Forelimb muscle (tissue), 1 donor: ENCODE measurements around the gene KCNQ5. TPM values are rescaled to one million over a fixed set of nuclear protein-coding genes. Genes with fewer than 3 reads are reported as not detected.

Experiments used
- DNase-seq: peaks from one replicate; pipeline ENCODE4 v3.0.0-alpha.2; 2013; ENCODE audit warnings: low read depth
- polyA plus RNA-seq: library from polyadenylated mRNA; unstranded; fragments of 120-200 nt; gene quantifications from one replicate; pipeline ENCODE4 v1.2.1, GENCODE V29; 2013; ENCODE audit not compliant: insufficient read length

The KCNQ5 gene
- polyA plus RNA-seq, 1 donor = 0.85 TPM

DNA sequence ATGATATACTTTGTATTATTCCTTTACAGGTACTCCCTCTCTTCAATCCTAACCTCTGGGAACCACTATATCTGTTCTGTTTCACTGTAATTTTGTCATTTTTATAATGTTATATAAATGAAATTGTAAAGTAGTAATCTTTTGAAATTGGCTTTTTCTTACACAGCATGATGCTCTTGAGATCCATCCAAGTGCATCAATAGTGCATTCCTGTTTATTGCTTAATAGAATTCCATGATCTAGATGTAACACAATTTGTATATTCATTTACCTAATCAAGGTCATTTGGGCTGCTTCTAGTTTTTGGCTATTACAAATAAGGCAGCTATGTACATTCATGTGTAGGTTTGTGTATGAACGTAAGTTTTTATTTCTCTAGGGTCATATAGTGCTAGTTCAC lies 428.8 kb downstream of the KCNQ5 start:
- DNase-seq = no peak

DNA sequence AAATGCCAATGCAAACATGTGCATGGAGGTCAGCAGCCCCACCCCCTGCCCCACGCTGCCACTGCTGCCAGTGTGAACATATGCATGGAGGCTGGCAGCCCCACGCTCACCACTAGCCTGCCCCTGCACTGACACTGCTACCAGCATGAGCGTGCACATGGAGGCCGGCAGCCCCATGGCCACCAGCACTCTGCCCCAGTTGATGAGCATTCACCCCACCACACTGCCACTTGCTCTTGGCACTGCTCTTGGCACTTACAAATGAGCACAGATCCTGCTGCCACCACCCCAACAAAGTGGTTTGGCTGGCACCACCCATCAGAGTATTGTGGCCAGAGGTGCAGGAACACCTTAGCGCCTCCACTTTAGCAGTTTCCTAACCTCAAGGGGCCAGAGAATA lies 429.3 kb downstream of the KCNQ5 start:
- DNase-seq = no peak

DNA sequence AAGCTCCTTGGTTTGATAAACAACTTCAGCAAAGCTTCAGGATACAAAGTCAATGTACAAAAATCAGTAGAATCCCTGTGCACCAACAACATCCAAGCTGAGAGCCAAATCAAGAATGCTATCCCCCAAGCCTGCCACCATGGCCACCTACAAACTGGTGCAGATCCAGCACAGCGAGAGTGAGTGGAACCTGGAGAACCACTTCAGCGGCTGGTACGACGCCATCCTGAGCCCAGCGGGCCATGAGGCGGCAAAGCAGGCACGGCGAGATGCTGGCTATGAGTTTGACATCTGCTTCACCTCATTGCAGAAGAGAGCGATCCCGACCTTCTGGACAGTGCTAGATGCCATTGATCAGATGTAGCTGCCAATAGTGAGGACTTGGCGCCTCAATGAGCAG lies 433.1 kb downstream of the KCNQ5 start:
- no peak for DNase-seq

DNA sequence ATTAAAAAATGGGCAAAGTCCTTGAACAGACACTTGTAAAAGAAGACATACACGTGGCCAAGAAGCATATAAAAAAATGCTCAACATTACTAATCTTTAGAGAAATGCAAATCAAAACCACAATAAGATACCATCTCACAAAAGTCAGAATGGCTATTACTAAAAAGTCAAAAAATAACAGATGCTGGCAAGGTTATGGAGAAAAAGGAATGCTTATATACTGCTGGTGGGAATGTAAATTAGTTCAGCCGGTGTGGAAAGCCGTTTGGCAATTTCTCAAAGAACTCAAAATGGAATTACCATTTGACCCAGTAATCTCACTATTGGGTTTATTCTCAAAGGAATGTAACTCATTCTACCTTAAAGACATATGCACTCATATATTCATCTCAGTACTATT lies 436.9 kb downstream of the KCNQ5 start:
- DNase-seq = no peak

DNA sequence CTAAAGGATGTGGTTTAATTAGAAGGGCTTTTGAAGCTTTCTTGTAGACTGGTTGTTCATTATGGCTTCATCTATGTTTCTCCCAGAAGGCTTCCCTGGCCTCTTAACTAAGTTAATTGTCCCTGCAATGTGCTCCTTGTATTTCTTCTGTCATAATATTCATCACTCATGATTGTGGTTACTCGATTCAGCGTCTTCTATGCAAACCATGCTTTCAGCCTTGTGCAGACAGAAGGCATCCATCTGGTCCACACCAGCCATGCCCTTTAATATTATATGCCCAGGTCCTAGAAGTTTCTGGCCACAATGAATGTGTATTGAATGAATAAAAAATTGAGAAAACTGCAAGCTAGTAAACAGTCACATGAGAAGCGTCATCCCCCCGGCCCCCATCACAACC lies 440.3 kb downstream of the KCNQ5 start:
- DNase-seq = no peak

DNA sequence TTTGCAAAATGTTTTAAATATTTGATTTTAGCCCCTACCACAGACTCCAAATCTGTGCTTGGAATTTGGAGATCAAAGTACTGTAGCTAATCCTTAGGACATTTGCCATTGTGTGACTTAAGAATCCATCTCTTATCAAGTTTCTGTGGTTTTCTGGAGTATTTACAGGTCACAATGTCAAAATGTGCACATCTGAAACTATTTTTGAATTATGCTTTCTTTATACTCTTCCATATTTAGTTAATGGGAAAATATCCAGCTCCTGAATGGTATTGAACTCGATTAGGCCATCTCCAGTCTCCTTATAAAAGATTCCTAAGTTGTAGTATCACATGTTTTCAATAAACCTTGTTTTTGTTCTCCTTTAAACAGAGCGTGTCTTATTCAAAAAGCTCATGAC lies 441.0 kb downstream of the KCNQ5 start:
- DNase-seq = no peak

DNA sequence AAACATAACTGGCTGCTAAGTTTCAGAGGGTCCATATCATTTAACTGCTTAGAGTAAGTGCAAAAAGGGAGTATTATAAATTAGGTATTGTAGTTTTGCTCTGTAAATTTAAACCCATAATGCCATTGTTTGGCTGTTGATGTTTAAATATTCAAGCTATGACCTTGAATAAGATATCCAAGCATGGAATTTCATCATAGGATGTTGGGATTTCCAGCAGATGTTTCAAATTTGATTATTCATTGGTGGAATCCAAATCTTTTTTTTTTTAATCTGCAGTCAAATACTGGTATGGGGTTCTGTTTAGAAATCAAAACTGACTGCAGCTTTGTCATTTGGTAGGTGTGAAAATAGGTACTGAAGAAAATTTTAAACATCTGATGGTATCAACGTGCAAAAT lies 442.4 kb downstream of the KCNQ5 start:
- DNase-seq = no peak

DNA sequence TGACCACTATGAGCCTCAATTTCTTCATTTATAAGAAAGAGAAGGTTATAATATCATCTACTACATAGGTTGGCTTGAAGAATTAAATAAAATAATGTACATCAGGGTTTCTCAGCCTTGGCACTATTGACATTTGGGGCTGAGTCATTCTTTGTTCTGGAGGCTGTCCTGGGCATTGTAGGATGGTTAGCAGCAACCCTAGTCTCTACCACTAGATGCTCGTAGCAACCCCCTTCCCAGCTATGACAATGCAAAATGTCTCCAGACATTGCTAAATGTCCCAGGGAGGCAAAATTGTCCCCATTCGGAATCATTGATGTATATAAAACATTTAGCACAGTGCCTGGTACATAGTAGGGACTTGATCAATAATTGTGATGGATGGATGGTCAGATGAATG lies 451.4 kb downstream of the KCNQ5 start:
- no peak for DNase-seq

DNA sequence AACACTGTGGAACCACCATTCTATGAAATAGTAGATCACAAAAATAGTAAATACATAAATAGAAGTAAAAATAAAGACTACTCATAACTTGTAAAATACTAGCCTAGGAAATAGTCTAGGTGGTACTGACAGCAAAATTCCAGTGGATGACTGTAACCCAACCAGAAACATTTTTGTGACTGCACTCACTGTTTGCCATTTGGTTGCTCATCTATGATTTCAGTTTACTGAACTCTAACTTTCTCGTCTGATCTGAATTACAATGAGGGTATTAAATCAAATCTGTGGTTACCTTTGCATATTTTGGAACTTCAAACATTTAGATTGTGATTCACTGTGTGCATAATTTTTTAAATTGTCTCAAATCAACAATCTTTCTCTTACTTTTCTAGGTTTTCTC lies 452.3 kb downstream of the KCNQ5 start:
- no peak for DNase-seq

DNA sequence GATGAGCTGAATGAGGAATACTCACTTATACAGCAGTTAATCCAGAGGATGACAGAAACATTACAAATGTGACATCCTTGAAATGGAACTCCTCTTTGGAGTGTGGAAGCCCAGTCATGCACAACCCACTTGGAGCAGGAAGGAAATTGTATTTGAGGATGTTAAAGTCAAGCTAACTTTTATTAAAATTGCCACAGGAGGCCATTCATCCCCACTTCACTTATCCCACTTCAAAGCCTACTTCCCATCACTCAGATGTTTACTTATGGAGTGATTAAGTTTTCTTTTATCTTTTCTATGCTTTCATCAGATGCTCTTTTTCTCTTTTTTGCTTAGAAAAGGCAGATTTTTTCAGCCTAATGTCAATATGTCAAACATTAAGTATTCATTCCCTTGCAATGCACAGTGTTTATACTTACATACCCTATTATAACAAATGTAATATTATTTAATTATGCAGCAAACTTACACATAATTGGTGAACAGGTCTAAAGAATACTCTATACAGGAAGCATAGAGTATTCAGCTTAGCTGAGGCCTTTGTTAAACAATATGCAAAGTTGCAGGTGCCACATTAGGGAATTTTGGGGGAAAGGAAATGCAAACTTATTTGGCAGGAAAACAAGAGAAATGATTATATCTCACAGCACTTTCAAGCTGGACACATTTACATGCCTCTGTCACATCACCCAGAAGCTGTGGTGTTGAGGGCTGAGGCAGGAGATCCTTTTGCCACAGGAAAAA lies 454.5 kb downstream of the KCNQ5 start:
- DNase-seq = no peak

DNA sequence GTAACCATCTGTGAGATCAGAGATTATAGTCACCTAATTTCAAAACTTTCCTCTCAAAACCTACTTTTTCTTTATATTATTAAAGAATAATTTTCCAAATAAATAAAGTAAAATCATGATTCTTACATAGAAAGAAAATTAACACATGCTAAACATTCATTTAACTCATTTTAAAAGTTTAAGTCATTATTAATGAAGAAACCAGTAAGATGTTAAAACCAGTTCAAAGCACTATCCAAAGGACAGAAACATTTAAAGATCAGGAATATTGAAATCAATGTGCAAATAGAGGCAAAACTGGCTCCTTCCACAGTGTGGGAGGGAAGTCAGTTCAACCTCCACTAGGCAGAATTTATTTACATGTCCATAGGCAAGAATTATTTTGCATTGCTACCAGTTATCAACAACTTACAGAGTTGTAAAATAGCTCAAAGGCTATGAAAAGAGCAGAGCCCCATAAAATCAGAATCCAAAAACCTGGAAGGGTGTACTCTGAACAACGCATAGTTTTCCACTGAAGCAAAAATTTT lies 456.5 kb downstream of the KCNQ5 start:
- DNase-seq = no peak

DNA sequence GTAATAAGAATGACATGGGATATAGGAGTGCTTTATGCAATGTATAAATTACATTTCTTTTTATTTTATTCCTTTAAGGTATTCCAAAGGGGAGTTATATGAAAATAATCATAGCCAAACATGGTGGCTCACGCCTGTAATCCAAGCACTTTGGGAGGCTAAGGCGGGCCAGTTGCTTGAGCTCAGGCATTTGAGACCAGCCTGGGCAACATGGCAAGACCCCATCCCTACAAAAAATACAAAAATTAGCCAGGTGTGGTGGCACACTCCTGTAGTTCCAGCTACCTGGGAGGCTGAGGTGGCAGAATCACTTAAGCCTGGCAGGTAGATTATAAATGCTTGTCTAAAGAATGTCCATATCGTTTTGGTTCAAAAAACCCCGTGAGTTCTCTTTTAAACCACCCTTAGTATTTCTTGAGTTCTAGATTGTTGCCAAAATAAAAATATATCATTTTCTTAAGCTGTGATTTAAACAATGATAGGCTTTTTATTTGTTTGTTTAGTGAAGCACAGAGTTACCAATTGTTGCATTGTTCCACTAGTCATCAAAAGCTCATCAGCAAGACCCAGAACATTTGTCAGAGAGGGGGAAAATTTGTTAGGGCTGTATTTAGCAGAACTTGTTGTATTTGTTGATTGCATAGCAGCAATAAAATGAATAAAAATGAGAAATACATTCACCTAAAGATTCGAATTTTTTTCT lies 457.2 kb downstream of the KCNQ5 start:
- DNase-seq = no peak

DNA sequence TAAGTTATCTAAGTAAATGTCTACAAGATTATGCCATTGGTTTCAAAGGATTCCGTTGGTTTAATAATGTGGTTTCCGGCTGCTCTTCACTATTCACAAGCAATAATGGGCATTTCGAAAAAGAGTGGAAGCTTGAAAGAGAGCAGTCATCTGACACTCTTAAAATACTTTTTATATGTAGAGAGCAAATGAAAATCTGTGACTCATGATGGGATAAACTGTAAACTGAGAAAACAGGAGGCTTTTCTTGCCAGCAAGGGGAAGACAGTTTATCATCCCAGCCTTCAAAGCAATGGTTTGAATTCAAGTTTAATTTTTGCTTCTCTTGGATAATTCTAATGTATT lies 457.7 kb downstream of the KCNQ5 start:
- DNase-seq = no peak

DNA sequence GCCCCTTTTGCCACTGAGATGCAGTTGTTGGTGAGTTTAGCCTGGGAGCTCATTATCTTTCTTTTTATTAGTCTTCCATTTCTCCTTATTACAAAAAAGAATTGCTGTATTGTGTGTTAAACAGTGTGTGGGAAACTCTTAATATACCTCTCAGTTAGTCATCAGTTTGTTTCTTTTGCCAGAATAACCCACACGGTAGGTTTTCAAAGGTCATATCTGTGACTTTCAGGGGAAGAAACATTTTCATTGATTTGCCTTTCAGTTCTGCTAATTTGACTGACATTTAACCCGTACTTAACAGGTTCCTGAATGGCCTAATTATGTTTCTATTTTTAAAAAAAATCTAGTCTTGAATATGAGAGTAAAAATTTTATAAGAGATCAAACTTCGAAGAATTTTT lies 458.1 kb downstream of the KCNQ5 start:
- DNase-seq = no peak

DNA sequence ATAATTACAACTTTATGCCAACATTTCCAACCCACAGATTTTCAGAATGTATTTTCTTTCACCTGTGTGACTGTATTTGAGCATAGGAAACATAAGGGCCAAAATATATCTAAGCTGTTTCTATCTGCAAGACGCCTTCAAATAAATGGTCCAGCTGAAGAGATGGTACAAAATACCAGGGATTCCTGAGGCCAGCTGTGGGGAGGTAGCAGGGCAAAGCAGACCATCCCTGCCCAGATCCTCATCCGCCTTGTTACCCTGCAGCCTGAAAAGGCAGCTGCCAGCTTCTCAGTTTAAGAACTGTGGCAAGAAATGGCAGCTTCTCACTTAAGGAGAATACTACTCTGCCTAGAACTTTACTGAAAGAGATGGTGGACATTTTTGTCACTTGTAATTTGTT lies 460.1 kb downstream of the KCNQ5 start:
- DNase-seq = no peak

DNA sequence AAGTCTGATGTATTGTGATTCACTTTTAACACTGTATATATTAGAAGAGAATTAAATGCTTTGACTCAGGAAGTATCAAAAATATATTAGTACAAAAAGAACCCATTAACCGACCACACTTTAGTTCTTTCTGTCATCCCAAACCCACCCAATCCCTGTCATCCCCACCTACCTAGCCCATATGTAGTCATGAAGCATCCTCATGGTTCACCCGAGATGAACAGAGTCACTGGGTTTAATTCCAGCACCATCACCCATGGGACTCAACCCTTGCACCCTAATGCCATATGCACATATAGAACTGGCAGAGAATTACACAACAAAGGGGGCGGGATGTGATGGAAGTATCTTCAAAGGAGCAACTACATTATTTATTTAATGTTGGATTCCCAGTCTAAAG lies 462.0 kb downstream of the KCNQ5 start:
- DNase-seq = no peak

DNA sequence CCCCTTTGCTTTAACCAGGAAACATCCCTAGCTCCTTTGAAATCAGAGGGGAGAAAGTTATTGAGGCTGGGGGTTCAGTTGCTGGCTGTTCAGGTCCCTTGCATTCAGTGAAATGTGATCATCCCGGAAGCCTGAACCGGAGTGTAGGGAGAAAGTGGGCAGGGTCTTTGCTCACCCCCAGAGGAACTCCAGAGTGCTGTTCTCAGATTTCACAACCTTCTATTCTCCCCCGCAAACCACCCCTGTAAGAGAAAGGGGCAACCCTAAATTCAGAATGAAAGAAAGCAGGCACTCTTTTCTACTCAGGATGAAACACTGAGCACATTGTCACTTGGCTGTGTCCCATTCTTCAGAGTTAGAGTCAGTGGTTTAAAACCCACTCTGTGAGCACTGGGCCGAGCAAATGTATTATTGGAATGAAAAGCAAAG lies 463.6 kb downstream of the KCNQ5 start:
- DNase-seq = no peak

DNA sequence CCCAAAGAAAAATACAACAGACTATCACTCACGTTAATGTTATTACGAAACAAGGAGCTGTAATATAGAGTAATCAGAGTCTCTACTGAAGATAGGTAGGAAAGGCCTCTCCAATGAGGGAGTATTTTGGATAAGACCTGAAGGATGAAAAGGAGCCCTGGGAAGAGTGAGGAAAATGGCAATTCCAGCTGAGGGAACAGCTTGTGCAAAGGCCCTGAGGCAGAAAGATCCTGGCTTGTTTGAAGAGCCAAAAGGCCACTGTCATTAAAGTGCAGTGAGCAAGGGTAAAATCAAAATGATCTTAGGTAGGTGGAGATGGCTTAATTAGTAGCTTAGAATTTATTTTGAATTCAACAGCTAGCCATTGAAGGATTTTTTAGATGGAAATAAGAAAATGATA lies 464.9 kb downstream of the KCNQ5 start:
- DNase-seq = no peak

DNA sequence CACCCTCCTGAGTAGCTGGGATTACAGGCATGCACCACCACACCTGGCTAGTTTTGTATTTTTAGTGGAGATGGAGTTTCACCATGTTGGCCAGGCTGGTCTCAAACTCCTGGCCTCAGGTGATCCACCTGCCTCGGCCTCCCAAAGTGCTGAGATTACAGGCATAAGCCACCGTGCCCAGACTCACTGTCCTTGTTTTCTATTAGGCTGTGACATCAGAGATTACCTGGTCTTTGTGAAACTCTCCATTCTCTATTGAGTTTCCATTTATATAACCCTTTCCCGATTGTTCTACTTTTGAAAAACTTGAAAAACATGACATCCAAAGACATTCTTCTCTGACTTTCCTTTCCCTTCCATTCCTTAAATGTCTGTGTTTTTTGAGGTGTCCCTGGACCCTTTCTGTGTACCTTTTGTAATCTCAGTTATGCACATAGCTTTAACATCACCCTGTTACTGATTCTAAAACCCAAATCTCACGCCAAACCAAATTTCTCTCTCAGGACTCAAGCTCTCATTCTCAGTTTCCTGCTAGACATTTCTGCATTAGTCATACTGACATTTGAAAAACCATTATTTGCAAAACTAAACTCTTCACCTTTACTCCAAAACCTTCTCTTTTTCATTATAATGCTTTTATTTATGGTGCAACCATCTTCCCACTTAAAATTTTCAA lies 466.4 kb downstream of the KCNQ5 start:
- DNase-seq = no peak

DNA sequence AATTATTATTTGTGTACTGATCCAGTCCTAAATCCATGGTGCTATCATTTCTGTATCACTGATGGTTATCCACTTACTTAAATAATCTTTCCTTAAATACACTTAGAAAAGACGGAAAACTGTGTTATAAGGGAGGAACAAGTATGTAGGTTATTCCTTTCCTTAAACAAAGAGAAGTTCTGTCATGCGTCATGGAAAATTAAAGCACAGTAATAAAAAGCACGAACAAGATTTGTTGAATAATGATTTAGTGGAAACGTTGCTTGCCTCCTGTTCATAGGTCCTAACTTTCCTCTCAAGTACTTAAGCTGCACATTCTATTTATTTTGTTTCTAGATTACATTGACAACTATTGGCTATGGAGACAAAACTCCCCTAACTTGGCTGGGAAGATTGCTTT lies 483.1 kb downstream of the KCNQ5 start:
- DNase-seq = no peak

DNA sequence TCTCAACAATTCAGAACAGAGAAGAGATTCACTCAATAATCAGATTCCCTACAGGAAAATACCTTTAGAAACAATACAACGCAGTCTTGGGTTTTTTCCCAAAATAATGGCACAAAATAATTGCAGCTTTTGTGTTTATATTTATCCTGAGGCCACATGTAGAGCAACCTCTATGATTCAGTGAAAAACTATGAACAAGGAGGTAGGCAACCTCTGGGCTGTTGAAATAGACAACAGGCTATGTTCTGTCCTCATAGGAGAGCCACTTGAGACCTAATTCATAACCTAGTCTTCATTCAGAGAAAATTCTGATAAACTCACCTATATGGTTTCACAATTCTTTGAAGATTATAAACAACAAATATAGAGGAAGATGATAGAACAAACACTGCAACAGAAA lies 485.2 kb downstream of the KCNQ5 start:
- DNase-seq = no peak

DNA sequence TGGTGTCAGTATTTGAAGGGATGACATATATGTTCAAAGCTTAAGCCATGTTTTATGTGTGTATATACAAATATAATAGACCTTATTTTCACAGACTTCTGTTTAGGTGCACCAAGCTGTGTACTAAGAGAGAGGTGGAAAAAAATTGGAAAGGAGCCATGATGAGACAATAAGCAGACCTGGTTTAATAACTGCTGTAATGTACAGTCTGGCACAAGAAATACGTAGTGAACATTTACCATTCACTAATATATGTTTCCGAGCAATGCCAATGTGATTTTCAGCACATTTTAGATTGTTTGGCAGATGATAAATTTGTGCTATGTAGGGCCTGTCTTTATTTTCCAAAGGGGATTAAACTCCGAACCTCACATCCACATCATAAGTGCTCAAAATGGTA lies 487.1 kb downstream of the KCNQ5 start:
- no peak for DNase-seq

DNA sequence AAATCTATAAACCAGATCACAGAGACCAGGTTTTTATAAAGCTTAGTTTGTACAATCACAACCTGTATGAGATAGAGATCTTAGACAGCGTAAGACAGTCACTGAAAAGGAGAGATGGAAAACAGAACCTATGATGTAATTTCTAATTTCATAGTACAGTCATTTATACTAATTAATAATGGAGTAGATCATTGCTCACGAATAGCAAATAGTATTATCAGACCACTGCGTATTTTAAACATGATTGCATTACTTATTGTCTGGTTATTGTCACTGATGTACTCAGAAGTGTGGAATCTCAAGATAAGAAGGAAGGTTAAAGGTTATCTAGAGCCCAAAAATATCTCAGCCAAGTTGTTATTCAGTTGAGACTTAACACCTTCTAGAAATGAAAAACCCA lies 487.8 kb downstream of the KCNQ5 start:
- DNase-seq = no peak
